H9 (cell line): ENCODE results near the gene MSMP. TPM values are rescaled to one million over a fixed set of nuclear protein-coding genes. Genes with fewer than 3 reads are reported as not detected.

Experiments used
- DNase-seq: peaks from one replicate; pipeline ENCODE4 v3.0.0-alpha.2; 2017
- H2AFZ ChIP-seq: one replicate; pipeline ENCODE4 v1.6.1; 2013; ENCODE audit warnings: mild to moderate bottlenecking, low read length, control low read depth, moderate library complexity
- H2AK5ac ChIP-seq: 2 replicates; pipeline ENCODE4 v1.6.1; 2013; ENCODE audit warnings: low read length, control low read depth, mixed read lengths; ENCODE audit not compliant: insufficient read length
- H2BK120ac ChIP-seq: one replicate; pipeline ENCODE4 v1.6.1; 2013; ENCODE audit warnings: low read depth, mild to moderate bottlenecking, low read length, control low read depth, inconsistent platforms; ENCODE audit not compliant: poor library complexity, severe bottlenecking
- H2BK12ac ChIP-seq: 2 replicates; pipeline ENCODE4 v1.6.1; 2013; ENCODE audit warnings: low read length, control low read depth, mixed read lengths, low read depth; ENCODE audit not compliant: insufficient read length
- H2BK15ac ChIP-seq: 2 replicates; pipeline ENCODE4 v1.6.1; 2013; ENCODE audit warnings: low read depth, low read length, control low read depth
- H2BK20ac ChIP-seq: one replicate; pipeline ENCODE4 v1.6.1; 2013; ENCODE audit warnings: low read depth, mild to moderate bottlenecking, low read length, control low read depth, inconsistent platforms; ENCODE audit not compliant: poor library complexity, severe bottlenecking
- H2BK5ac ChIP-seq: 2 replicates; pipeline ENCODE4 v1.6.1; 2013; ENCODE audit warnings: low read length, control low read depth, mixed read lengths; ENCODE audit not compliant: insufficient read length
- H3K14ac ChIP-seq: 2 replicates; pipeline ENCODE4 v1.6.1; 2013; ENCODE audit warnings: low read length, control low read depth; ENCODE audit not compliant: insufficient read depth
- H3K18ac ChIP-seq: 2 replicates; pipeline ENCODE4 v1.6.1; 2013; ENCODE audit warnings: low read depth, mild to moderate bottlenecking, mixed read lengths, low read length, control low read depth; ENCODE audit not compliant: insufficient read length
- H3K23ac ChIP-seq: 2 replicates; pipeline ENCODE4 v1.6.1; 2013; ENCODE audit warnings: low read length, control low read depth, mixed read lengths, low read depth; ENCODE audit not compliant: insufficient read length
- H3K23me2 ChIP-seq: 2 replicates; pipeline ENCODE4 v1.6.1; 2013; ENCODE audit warnings: low read depth, mild to moderate bottlenecking, mixed read lengths, low read length, control low read depth; ENCODE audit not compliant: insufficient read length, poor library complexity, severe bottlenecking
- H3K27ac ChIP-seq: 2 replicates; pipeline ENCODE4 v1.5.1; 2013; ENCODE audit warnings: low read length, control low read depth, mixed read lengths, low read depth; ENCODE audit not compliant: insufficient read length
- H3K27me3 ChIP-seq: 2 replicates; pipeline ENCODE4 v1.6.1; 2013; ENCODE audit warnings: low read length, control low read depth, inconsistent platforms; ENCODE audit not compliant: insufficient read depth
- H3K4ac ChIP-seq: 2 replicates; pipeline ENCODE4 v1.6.1; 2013; ENCODE audit warnings: low read depth, mild to moderate bottlenecking, control low read depth, inconsistent platforms, low read length, moderate library complexity
- H3K4me1 ChIP-seq: 2 replicates; pipeline ENCODE4 v1.6.1; 2013; ENCODE audit warnings: low read length, control low read depth, inconsistent platforms; ENCODE audit not compliant: insufficient read depth
- H3K4me2 ChIP-seq: 2 replicates; pipeline ENCODE4 v1.6.1; 2013; ENCODE audit warnings: low read length, control low read depth, mixed read lengths; ENCODE audit not compliant: insufficient read length, insufficient read depth
- H3K56ac ChIP-seq: 2 replicates; pipeline ENCODE4 v1.6.1; 2013; ENCODE audit warnings: low read depth, mild to moderate bottlenecking, mixed read lengths, low read length, control low read depth; ENCODE audit not compliant: insufficient read length
- H3K79me1 ChIP-seq: 2 replicates; pipeline ENCODE4 v1.6.1; 2013; ENCODE audit warnings: low read depth, mild to moderate bottlenecking, moderate library complexity, low read length, control low read depth, inconsistent platforms; ENCODE audit not compliant: insufficient read depth, poor library complexity, severe bottlenecking
- H3K79me2 ChIP-seq: 2 replicates; pipeline ENCODE4 v1.6.1; 2013; ENCODE audit warnings: low read length, control low read depth, inconsistent platforms; ENCODE audit not compliant: insufficient read depth
- H3K9ac ChIP-seq: 2 replicates; pipeline ENCODE4 v1.6.1; 2013; ENCODE audit warnings: low read length, control low read depth, mixed read lengths; ENCODE audit not compliant: insufficient read length; ENCODE audit errors: extremely low read depth
- H3K9me3 ChIP-seq: one replicate; pipeline ENCODE4 v1.6.1; 2013; ENCODE audit warnings: low read depth, low read length, inconsistent platforms; ENCODE audit not compliant: control insufficient read depth
- H3T11ph ChIP-seq: one replicate; pipeline ENCODE4 v1.6.1; 2013; ENCODE audit warnings: mild to moderate bottlenecking, low read length, control low read depth, inconsistent platforms
- H4K20me1 ChIP-seq: one replicate; pipeline ENCODE4 v1.6.1; 2013; ENCODE audit not compliant: control insufficient read depth, insufficient read length, insufficient read depth
- H4K5ac ChIP-seq: 2 replicates; pipeline ENCODE4 v1.6.1; 2013; ENCODE audit warnings: low read depth, mild to moderate bottlenecking, mixed read lengths, low read length, control low read depth; ENCODE audit not compliant: insufficient read length
- H4K8ac ChIP-seq: replicated peaks from 2 replicates; pipeline ENCODE4 v1.6.1; 2013; ENCODE audit warnings: low read length, control low read depth, mixed read lengths, low read depth; ENCODE audit not compliant: insufficient read length
- H4K91ac ChIP-seq: 2 replicates; pipeline ENCODE4 v1.6.1; 2013; ENCODE audit warnings: low read depth, mild to moderate bottlenecking, moderate library complexity, mixed read lengths, low read length, control low read depth; ENCODE audit not compliant: insufficient read length
- H3K27ac Mint-ChIP-seq, 3 experiments: 2 replicates in 2 of 3; 3 replicates in 1 of 3; pipeline ENCODE4 v1.8.0; 2020 to 2021; ENCODE audit warnings: mixed read lengths in 3 of 3, mild to moderate bottlenecking in 1 of 3, moderate library complexity in 1 of 3
- H3K27me3 Mint-ChIP-seq: 2 replicates; pipeline ENCODE4 v1.8.0; 2021; ENCODE audit warnings: low read depth, mild to moderate bottlenecking, moderate library complexity, mixed read lengths
- H3K36me3 Mint-ChIP-seq, 3 experiments: 2 replicates in 2 of 3; 3 replicates in 1 of 3; pipeline ENCODE4 v1.8.0; 2020 to 2021; ENCODE audit warnings: low read depth in 3 of 3, mixed read lengths in 3 of 3; ENCODE audit not compliant: insufficient read depth in 1 of 3
- H3K4me1 Mint-ChIP-seq, 2 experiments: 2 replicates each; pipeline ENCODE4 v1.8.0; 2020; ENCODE audit warnings: mixed read lengths in 2 of 2
- H3K4me3 Mint-ChIP-seq, 2 experiments: 2 replicates in 1 of 2; 3 replicates in 1 of 2; pipeline ENCODE4 v1.8.0; 2020 to 2021; ENCODE audit warnings: mild to moderate bottlenecking in 2 of 2, mixed read lengths in 2 of 2, moderate library complexity in 1 of 2
- H3K9me3 Mint-ChIP-seq, 2 experiments: 2 replicates in 1 of 2; 3 replicates in 1 of 2; pipeline ENCODE4 v1.8.0; 2020; ENCODE audit warnings: mild to moderate bottlenecking in 2 of 2, mixed read lengths in 2 of 2, moderate library complexity in 1 of 2
- CTCF ChIP-seq: fragments of 200-600 bp; sonication (generic); conservative IDR thresholded peaks from 3 replicates; pipeline ENCODE4 v1.8.0; 2021; ENCODE audit warnings: antibody characterized with exemption, mild to moderate bottlenecking
- WGBS: extraction: QIAGEN DNeasy Blood & Tissue Kit; methylation state at CpG from one replicate; pipeline ENCODE4 v1.1.7; 2013; ENCODE audit warnings: missing lambda C conversion rate, low lambda C conversion rate, mixed read lengths; ENCODE audit not compliant: insufficient read length; ENCODE audit errors: extremely low coverage; 5-methylcytosine and 5-hydroxymethylcytosine counted together
- total RNA-seq: library from RNA; stranded (reverse); gene quantifications from 2 replicates; pipeline ENCODE4 v1.2.1, GENCODE V29; 2021

The MSMP gene
- total RNA-seq, 1 experiment from 2014 or later, result 0.83 TPM

GRCh38 chr9:35717132-35717870 is 36.8 kb downstream of the MSMP start:
- H3K36me3 Mint-ChIP-seq, result peaks cover 52 to 97% (median 90%) of the 10 kb centered on the region in 3 experiments
- no peak overlapping the region for H2BK120ac ChIP-seq
- TF ChIP-seq CTCF, result no peak
- H3K56ac ChIP-seq, result no peak overlapping the region
- H2AK5ac ChIP-seq, result no peak overlapping the region
- H3K79me2 ChIP-seq, result no peaks in the 10 kb centered on the region
- no peaks in the 10 kb centered on the region; the same call in 1 of the 2 replicates for H3K27me3 Mint-ChIP-seq
- H2BK12ac ChIP-seq, result no peak overlapping the region
- no peak overlapping the region for H3K9ac ChIP-seq
- H4K20me1 ChIP-seq, result no peaks in the 10 kb centered on the region
- no peak overlapping the region for H3K18ac ChIP-seq
- H3K27me3 ChIP-seq, result no peaks in the 10 kb centered on the region
- no peaks in the 10 kb centered on the region for H3K23me2 ChIP-seq
- H2BK20ac ChIP-seq, result no peak overlapping the region
- H2AFZ ChIP-seq, result no peak overlapping the region
- H3K9me3 Mint-ChIP-seq, result no peaks in the 10 kb centered on the region
- H2BK15ac ChIP-seq, result no peak overlapping the region
- H2BK5ac ChIP-seq, result no peak overlapping the region
- no peaks in the 10 kb centered on the region for H3K79me1 ChIP-seq
- no peak for DNase-seq
- no peak overlapping the region for H3K27ac ChIP-seq
- H3K14ac ChIP-seq, result no peak overlapping the region
- WGBS, result no CpG with 5 or more reads among the region's 14 CpGs
- no peak overlapping the region for H3K27ac Mint-ChIP-seq
- H3T11ph ChIP-seq, result no peak overlapping the region
- no peak overlapping the region for H4K5ac ChIP-seq
- H3K23ac ChIP-seq, result no peak overlapping the region
- no peak overlapping the region for H3K4me3 Mint-ChIP-seq
- H3K4me1 Mint-ChIP-seq, result peaks cover 0 to 9% of the 10 kb centered on the region in 2 experiments; a peak in 2 of 4 replicates
- no peak overlapping the region for H4K8ac ChIP-seq
- H3K4me1 ChIP-seq, result no peaks in the 10 kb centered on the region
- no peak overlapping the region for H3K4me2 ChIP-seq
- no peaks in the 10 kb centered on the region for H3K9me3 ChIP-seq
- no peak overlapping the region for H3K4ac ChIP-seq
- no peak overlapping the region for H4K91ac ChIP-seq
